Measurements from ENCODE around the gene ACOT7.

Gene ACOT7

GRCh38 chr1:6272452-6272851 lies 121.1 kb downstream of the ACOT7 start:
- no peak for DNase-seq (ENCODE audit: low read depth, low spot score)
- in situ Hi-C loops (cut with HindIII; ENCODE audit: low sequenced_read_pairs) = no loop called here
- no peak overlapping the region for H3K4me3 ChIP-seq (ENCODE audit: low read depth, low read length)
- no peak for TF ChIP-seq CTCF (IDR thresholded peaks at IDR 0.05; ENCODE audit: low read depth, low read length)

GRCh38 chr1:6271554-6271953 lies 122.0 kb downstream of the ACOT7 start:
- DNase-seq (ENCODE audit: low read depth, low spot score) = no peak
- in situ Hi-C loops (cut with HindIII; ENCODE audit: low sequenced_read_pairs) = no loop called here
- no peak for TF ChIP-seq CTCF (IDR thresholded peaks at IDR 0.05; ENCODE audit: low read depth, low read length)
- no peak overlapping the region for H3K4me3 ChIP-seq (ENCODE audit: low read depth, low read length)

GRCh38 chr1:6271006-6271405 lies 122.6 kb downstream of the ACOT7 start:
- DNase-seq (ENCODE audit: low read depth, low spot score) = no peak
- in situ Hi-C loops (cut with HindIII; ENCODE audit: low sequenced_read_pairs) = no loop called here

GRCh38 chr1:6270401-6270800 lies 123.2 kb downstream of the ACOT7 start:
- no peak overlapping the region for H3K4me3 ChIP-seq (ENCODE audit: low read depth, low read length)
- in situ Hi-C loops (cut with HindIII; ENCODE audit: low sequenced_read_pairs) = no loop called here
- no peak for DNase-seq (ENCODE audit: low read depth, low spot score)
- no peak for TF ChIP-seq CTCF (IDR thresholded peaks at IDR 0.05; ENCODE audit: low read depth, low read length)

More at GRCh38 chr1:6271006-6271405, 122.6 kb downstream of the ACOT7 start:
- TF ChIP-seq CTCF (IDR thresholded peaks at IDR 0.05; ENCODE audit: low read depth, low read length) = no peak
- no peak overlapping the region for H3K4me3 ChIP-seq (ENCODE audit: low read depth, low read length)

GRCh38 chr1:6269720-6270400 lies 123.7 kb downstream of the ACOT7 start:
- DNase-seq (ENCODE audit: low read depth, low spot score) = no peak
- in situ Hi-C loops (cut with HindIII; ENCODE audit: low sequenced_read_pairs) = no loop called here
- no peak for TF ChIP-seq CTCF (IDR thresholded peaks at IDR 0.05; ENCODE audit: low read depth, low read length)

GRCh38 chr1:6269296-6269695 lies 124.3 kb downstream of the ACOT7 start:
- DNase-seq (ENCODE audit: low read depth, low spot score) = no peak
- in situ Hi-C loops (cut with HindIII; ENCODE audit: low sequenced_read_pairs) = no loop called here
- H3K4me3 ChIP-seq (ENCODE audit: low read depth, low read length) = no peak overlapping the region
- no peak for TF ChIP-seq CTCF (IDR thresholded peaks at IDR 0.05; ENCODE audit: low read depth, low read length)

More at GRCh38 chr1:6269720-6270400, 123.7 kb downstream of the ACOT7 start:
- H3K4me3 ChIP-seq (ENCODE audit: low read depth, low read length) = no peak overlapping the region

Measured in astrocyte of the spinal cord (primary cell).